NCI-H345 treated with DMSO at 0.1 percent for 48 hours (cell line): ENCODE data around the gene MAFB.

ENCODE experiments used
- DNase-seq: peaks from one replicate; lab custom pipeline; 2025; ENCODE audit not compliant: unreplicated experiment; lab: John Stamatoyannopoulos, UW

The MAFB gene

GRCh38 chr20:40635971-40636370 lies 53.1 kb downstream of the MAFB start:
- DNase-seq: no peak
